Activated CD4-positive, alpha-beta T cell treated with anti-CD3 and anti-CD28 coated beads, Interleukin-2, amount 10 ng/mL, durations not matched to agents 24 days and 14 days (primary cell): ENCODE data around the gene EMILIN1. TPM values are rescaled to one million over a fixed set of nuclear protein-coding genes. Genes with fewer than 3 reads are reported as not detected.
"Not testable (repeated sequence)": the region's sequence is repeated elsewhere in the genome, so short reads cannot be mapped to it uniquely, and the experiment has no call there.

Experiments
- DNase-seq: peaks from one replicate; pipeline ENCODE4 v3.0.0; 2022
- H3K27ac Mint-ChIP-seq: one replicate; pipeline ENCODE4 v1.8.0; 2022; ENCODE audit warnings: mild to moderate bottlenecking, mixed read lengths
- H3K27me3 Mint-ChIP-seq: one replicate; pipeline ENCODE4 v1.8.0; 2022; ENCODE audit warnings: mixed read lengths
- H3K36me3 Mint-ChIP-seq: one replicate; pipeline ENCODE4 v1.8.0; 2022; ENCODE audit warnings: low read depth, mild to moderate bottlenecking, mixed read lengths
- H3K4me1 Mint-ChIP-seq: one replicate; pipeline ENCODE4 v1.8.0; 2021; ENCODE audit warnings: mixed read lengths
- H3K4me3 Mint-ChIP-seq: one replicate; pipeline ENCODE4 v1.8.0; 2022; ENCODE audit warnings: mild to moderate bottlenecking, moderate library complexity, mixed read lengths
- H3K9me3 Mint-ChIP-seq: one replicate; pipeline ENCODE4 v1.8.0; 2021; ENCODE audit warnings: mixed read lengths
- intact Hi-C: fragments of 100-400 bp; cut with micrococcal nuclease; formaldehyde crosslinking; loops from one replicate; pipeline ENCODE4 v1.15.1; 2023
- total RNA-seq: library from RNA; stranded (reverse); gene quantifications from 2 replicates; pipeline ENCODE4 v1.2.3, GENCODE V29; 2022

Gene EMILIN1
- total RNA-seq, 1 donor from 2014 or later = 1.4 TPM

DNA sequence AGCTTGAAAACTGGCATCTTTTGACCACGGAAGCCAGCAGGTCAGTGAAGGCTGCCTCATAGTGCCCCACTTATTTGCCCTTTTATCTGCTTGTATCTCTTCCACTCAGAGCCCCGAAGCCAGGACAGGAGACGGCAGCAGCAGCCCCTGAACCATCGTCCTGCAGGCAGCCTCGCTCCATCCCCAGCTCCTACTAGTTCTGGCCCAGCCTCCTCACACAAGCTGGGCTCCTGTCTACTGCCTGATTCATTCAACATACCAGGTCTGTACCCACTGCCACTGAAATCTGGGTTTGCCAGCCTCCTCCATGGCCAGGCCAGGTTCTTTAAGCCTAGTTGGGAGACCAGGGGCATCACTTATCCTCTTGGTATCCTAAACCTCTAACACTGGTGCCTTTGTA lies 11.0 kb upstream of the EMILIN1 start:
- no peaks in the 10 kb centered on the region for H3K27me3 Mint-ChIP-seq
- peaks cover 59% of the 10 kb centered on the region for H3K36me3 Mint-ChIP-seq
- no peak overlapping the region for H3K4me3 Mint-ChIP-seq
- intact Hi-C loops = no loop called here
- peaks cover 38% of the 10 kb centered on the region for H3K4me1 Mint-ChIP-seq
- no peak for DNase-seq
- H3K9me3 Mint-ChIP-seq = no peaks in the 10 kb centered on the region
- H3K27ac Mint-ChIP-seq = no peak overlapping the region

DNA sequence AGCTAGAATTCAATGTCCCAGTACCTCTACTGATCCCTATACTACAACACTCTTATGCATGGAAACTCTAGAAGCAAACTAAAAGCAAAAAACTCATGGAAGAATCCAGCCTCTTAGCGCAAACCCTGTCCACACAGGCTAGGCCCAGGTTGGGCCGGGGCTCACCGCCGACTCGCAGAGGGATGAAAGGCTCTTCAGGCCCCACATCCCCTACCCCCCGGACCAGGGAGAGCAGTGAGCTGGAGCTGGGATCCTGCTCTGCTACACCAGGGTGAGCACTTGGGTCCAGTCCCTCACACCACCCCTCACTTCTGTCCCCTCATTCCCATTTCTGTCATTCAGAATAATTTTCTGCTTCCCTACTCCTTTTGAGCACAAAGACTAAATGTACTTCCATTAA lies 9.0 kb upstream of the EMILIN1 start:
- no peaks in the 10 kb centered on the region for H3K27me3 Mint-ChIP-seq
- H3K4me1 Mint-ChIP-seq = peaks cover 46% of the 10 kb centered on the region
- peaks cover 46% of the 10 kb centered on the region for H3K36me3 Mint-ChIP-seq
- H3K4me3 Mint-ChIP-seq = peak overlapping the region; percentile 99
- DNase-seq = no peak
- no peaks in the 10 kb centered on the region for H3K9me3 Mint-ChIP-seq
- intact Hi-C loops = no loop called here
- H3K27ac Mint-ChIP-seq = peak overlapping the region; percentile 48

DNA sequence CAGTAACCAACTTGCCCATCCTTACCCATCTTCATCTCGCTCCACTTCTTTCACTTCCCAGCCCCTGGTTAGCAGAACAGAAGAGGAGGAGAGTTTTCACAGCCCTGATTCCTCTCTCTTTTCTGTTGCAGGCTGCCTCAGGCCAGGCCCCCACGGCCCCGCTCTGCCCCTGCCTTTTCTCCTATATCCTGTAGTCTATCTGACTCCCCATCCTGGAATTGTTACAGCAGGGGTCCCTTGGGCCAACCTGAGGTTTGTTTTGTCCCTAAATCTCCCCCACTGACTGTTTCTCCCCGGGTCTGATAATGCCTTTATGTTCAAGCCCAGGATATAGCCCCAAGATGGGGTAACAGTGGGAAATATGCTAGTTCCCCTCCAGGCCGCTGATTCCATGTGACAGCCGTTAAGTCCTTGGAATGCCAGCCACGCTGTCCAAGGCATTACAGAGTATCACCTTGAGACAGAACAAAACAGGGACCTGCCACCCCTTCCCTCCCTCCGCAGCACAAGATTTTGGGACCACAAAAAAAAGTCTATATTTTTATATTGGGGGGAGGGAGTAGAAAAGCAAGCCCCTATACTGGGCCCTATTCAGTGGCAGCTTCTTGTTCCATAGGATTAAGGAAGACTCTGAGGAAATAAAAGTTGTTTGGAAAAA lies 8.3 kb upstream of the EMILIN1 start:
- intact Hi-C loops = loop anchor here (5.0 kb wide), 1 partner anchor 287 kb away; the partner anchor contains the start of gene GTF3C2
- H3K36me3 Mint-ChIP-seq = peaks cover 44% of the 10 kb centered on the region
- H3K27ac Mint-ChIP-seq = peak overlapping the region; percentile 48
- peak overlapping the region; percentile 99 for H3K4me3 Mint-ChIP-seq
- no peaks in the 10 kb centered on the region for H3K9me3 Mint-ChIP-seq
- no peak for DNase-seq
- H3K27me3 Mint-ChIP-seq = no peaks in the 10 kb centered on the region
- peaks cover 53% of the 10 kb centered on the region for H3K4me1 Mint-ChIP-seq

DNA sequence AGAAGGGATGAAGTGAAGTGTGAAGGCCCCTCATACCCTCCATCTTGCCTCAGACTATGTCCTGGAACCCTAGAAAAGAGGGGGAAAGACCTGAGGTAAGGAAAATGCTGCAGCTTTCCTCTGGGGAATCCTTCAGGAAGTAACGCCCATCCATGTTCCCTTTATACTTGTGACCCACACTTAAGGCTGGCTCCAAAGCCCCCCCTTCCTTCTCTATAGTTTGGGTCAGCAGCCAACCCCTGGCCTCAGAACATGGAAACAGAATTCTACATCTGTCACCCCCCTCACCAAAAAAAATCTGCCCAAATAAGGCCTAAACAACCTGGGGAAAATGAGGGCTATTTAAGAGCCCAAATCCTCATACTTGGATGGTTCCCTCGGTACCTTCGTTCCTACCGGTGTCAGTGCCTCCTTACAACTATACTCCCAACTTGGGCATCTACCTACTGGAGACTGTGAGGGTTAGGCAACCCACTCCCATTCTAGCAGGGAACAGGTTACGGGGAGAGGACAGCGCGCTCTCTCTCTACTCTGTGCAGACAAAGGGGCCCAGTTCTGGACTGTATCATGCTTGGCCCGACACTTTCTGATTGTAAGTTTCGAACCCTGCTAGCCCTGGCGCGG lies 7.7 kb upstream of the EMILIN1 start:
- H3K4me1 Mint-ChIP-seq = peaks cover 58% of the 10 kb centered on the region
- no peaks in the 10 kb centered on the region for H3K27me3 Mint-ChIP-seq
- H3K27ac Mint-ChIP-seq = peak overlapping the region; percentile 93
- H3K9me3 Mint-ChIP-seq = no peaks in the 10 kb centered on the region
- intact Hi-C loops = loop anchor here (1.0 to 5.0 kb wide), 6 partner anchors 11 to 287 kb away; partner anchors contain the start of genes GTF3C2, KHK and TMEM214
- no peak for DNase-seq
- H3K36me3 Mint-ChIP-seq = peaks cover 39% of the 10 kb centered on the region
- H3K4me3 Mint-ChIP-seq = peak overlapping the region; percentile 99

DNA sequence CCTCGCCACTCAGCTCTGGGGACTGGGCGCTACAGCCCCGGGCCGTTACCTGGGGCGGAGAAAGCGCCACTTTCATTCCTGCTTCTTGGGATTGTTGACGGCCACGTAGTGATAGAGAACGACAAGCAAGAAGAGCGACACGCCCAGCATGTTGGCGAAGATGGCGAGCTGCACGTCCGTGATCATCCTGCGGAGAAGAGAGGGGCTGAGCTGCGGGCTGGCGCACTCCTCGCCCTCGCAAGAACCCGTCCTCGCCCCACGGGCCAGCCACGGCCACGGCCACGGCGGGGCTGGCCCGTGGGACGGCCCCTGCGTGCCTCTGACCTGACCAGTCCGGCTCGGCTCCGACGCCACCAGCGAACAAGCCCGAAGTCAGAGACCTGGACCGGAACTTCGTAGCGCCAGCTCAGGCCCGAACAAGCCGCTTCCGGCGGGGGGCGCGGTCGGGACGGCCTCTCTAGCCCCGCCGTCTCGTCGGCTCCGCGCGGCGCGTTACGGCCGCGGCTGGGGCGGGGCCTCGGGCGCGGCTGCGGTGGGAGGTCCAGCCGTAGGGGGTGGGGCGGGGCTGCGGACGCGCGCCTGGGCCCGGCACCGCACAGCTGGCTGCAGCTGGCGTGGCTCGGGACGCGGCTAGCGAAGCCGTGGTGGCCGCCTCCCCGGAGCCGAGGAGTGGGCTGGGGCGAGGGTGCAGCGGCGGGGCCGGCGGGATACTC lies 7.0 kb upstream of the EMILIN1 start, which contains the start of gene OST4:
Gene OST4, minus strand, starts transcription at position 378 of the 713 bp plus-strand sequence.
- Mint-ChIP-seq H3K9me3 (no peaks in the 10 kb centered on the region), H3K4me3 (peak within 1 kb of the TSS; percentile 99), H3K27ac (peak within 1 kb of the TSS; percentile 93), H3K27me3 (no peaks in the 10 kb centered on the region), H3K36me3 (peaks cover 34% of the 10 kb centered on the region), H3K4me1 (peaks cover 58% of the 10 kb centered on the region)
- intact Hi-C loops = loop anchor here (1.0 to 5.0 kb wide), 6 partner anchors 10 to 286 kb away; partner anchors contain the start of genes GTF3C2, KHK and TMEM214
- DNase-seq = peak; percentile 98

DNA sequence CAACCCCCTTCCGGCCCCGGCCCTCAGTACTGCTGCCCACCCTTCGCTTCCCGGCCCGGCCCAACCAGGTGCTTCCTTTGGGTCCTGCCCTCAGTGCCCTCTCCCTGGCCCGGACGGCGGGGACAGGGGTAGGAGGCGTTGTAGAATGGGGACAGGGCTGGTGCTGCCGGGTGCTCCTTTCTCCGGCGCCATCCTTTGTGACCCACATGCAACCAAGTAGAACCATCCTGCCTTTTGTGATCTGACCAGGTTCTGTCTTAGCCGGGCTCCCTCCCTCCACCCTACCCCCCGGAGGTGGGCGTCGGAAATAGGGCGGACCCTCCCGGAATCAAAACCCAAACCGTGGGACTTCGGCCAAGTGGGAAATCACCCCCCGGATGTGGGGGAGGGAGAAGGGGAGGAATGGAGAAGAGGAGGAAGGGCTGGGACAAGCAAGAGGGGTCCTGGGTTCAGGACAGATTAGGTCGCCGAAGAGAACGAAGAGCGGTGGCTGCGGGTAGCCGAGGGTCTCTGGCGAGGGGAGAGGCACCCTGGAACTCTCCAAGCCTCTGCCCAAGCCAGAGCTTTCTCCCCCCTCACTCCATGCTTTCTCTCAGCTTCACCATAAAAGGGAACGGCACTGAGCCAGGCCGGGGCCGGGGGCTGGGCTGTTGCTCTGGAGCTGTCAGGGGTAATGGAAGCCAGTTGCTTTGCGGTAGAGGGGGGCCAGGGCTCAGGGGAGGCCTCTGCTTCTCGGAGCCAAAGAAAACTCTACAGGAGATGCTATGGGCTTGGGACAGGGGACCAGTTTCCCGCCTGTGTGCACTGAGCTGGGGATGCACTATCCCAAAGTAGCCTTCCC lies 6.2 kb upstream of the EMILIN1 start:
- intact Hi-C loops = loop anchor here (1.0 to 5.0 kb wide), 6 partner anchors 9 to 285 kb away; partner anchors contain the start of genes GTF3C2, KHK and TMEM214
- no peaks in the 10 kb centered on the region for H3K9me3 Mint-ChIP-seq
- DNase-seq = peak; percentile 80
- no peaks in the 10 kb centered on the region for H3K27me3 Mint-ChIP-seq
- H3K36me3 Mint-ChIP-seq = peaks cover 31% of the 10 kb centered on the region
- peaks cover 62% of the 10 kb centered on the region for H3K4me1 Mint-ChIP-seq
- peak overlapping the region; percentile 92 for H3K27ac Mint-ChIP-seq
- peak overlapping the region; percentile 85 for H3K4me3 Mint-ChIP-seq

DNA sequence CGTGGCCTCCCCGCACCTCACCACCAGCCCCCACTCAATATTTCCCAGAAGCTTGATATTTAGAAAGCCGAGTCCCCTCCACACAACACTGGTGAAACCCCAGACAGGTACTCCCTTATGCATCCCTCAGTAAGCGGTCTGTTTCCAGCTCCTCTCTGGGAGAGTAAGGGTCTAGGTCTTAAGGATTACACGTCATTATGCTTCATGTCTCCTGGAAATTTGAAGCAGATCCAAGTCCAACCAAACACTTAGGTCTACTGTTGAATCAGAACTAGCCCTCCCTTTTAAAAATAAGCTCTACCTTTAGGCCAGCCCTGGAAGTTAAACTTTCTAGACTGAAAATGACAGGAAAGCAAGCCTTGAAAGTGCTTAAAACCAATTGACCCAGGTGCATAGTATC lies 5.5 kb upstream of the EMILIN1 start:
- H3K4me3 Mint-ChIP-seq = peak overlapping the region; percentile 85
- no peaks in the 10 kb centered on the region for H3K9me3 Mint-ChIP-seq
- H3K36me3 Mint-ChIP-seq = peaks cover 26% of the 10 kb centered on the region
- H3K27ac Mint-ChIP-seq = peak overlapping the region; percentile 92
- H3K4me1 Mint-ChIP-seq = peaks cover 63% of the 10 kb centered on the region
- intact Hi-C loops = loop anchor here (5.0 kb wide), 1 partner anchor 284 kb away; the partner anchor contains the start of gene GTF3C2
- no peak for DNase-seq
- no peaks in the 10 kb centered on the region for H3K27me3 Mint-ChIP-seq

DNA sequence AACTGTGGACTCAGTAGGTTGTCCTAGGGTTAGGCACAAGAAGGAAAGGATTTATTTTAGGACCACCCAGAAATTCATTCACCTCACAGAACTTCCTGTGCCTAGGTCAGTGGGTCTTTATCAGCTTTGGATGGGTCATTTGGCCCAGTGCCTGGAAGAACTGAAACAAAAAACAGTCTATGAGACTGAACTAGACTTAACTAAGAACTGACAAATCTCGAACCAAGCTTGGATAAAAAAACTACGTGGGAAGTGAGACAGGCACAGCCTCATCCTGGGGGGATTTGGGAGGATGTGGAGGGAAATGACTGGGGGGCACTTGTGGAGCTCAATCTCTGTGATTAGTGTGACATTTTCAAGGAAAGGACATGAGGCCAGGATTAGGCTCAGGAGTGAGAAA lies 4.6 kb upstream of the EMILIN1 start:
- Mint-ChIP-seq H3K4me1 (peaks cover 58% of the 10 kb centered on the region), H3K27me3 (no peaks in the 10 kb centered on the region), H3K4me3 (no peak overlapping the region), H3K36me3 (peaks cover 21% of the 10 kb centered on the region), H3K27ac (peak overlapping the region; percentile 59), H3K9me3 (no peaks in the 10 kb centered on the region)
- intact Hi-C loops = loop anchor here (5.0 kb wide), 1 partner anchor 284 kb away; the partner anchor contains the start of gene GTF3C2
- DNase-seq = no peak

- H3K4me3 Mint-ChIP-seq = peak overlapping the region; percentile 58
- intact Hi-C loops = loop anchor here (5.0 kb wide), 1 partner anchor 282 kb away; the partner anchor contains the start of gene GTF3C2
Observed at GRCh38 chr2:27074738-27075565, 3.5 kb upstream of the EMILIN1 start.

GRCh38 chr2:27075566-27075871 lies 2.9 kb upstream of the EMILIN1 start:
- peak overlapping the region; percentile 84 for H3K27ac Mint-ChIP-seq
- H3K27me3 Mint-ChIP-seq, intact Hi-C loops, H3K9me3 Mint-ChIP-seq, DNase-seq, H3K36me3 Mint-ChIP-seq: not testable (repeated sequence)
- peaks cover 49% of the 10 kb centered on the region for H3K4me1 Mint-ChIP-seq
- H3K4me3 Mint-ChIP-seq = peak overlapping the region; percentile 58

More at GRCh38 chr2:27074738-27075565, 3.5 kb upstream of the EMILIN1 start:
- H3K27ac Mint-ChIP-seq = peak overlapping the region; percentile 84
- H3K4me1 Mint-ChIP-seq = peaks cover 49% of the 10 kb centered on the region
- H3K9me3 Mint-ChIP-seq = no peaks in the 10 kb centered on the region
- H3K36me3 Mint-ChIP-seq = peaks cover 10% of the 10 kb centered on the region
- H3K27me3 Mint-ChIP-seq = no peaks in the 10 kb centered on the region
- peak; percentile 82 for DNase-seq

DNA sequence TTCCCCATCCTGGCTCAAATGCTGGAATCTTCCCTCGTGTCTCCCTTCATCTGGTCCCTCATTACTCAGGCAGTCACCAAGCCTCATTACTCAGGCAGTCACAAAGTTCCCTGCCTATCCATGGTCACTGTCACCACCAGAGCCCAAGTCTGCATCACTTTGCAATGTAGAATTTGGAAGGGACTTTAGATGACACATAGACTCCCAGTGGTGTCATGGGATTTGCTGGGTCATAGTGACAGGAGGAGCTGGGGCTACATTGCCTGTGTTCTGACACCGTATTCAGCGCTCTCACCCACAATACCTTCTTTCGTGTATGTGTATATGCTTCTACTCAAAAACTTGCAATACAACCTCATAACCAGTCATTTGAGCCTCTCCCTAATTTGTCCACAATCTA lies 2.1 kb upstream of the EMILIN1 start:
- peak overlapping the region; percentile 13 for H3K4me3 Mint-ChIP-seq
- H3K9me3 Mint-ChIP-seq = no peaks in the 10 kb centered on the region
- no peak for DNase-seq
- H3K36me3 Mint-ChIP-seq = no peaks in the 10 kb centered on the region
- intact Hi-C loops = no loop called here
- no peaks in the 10 kb centered on the region for H3K27me3 Mint-ChIP-seq
- peak overlapping the region; percentile 64 for H3K27ac Mint-ChIP-seq
- peaks cover 52% of the 10 kb centered on the region for H3K4me1 Mint-ChIP-seq

DNA sequence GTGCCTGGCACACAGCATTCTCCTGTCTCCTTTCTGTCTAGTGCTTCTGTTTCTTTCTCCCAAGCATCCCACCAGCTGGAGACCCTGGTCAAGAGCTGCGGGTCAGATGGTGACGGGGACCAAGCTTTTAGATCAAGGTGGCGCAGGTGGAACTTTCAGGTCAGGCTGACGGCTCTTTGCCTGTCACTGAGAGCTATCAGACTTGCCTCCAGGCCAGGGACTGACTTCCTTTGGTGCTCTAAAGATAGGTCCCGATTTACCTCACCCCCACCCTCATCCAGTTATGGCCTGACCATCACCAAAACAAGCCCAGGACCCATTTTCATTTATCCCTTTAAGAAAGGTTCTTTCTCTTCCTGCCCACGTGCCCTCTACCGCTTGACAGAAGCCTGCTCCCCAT lies 1.2 kb upstream of the EMILIN1 start:
- Mint-ChIP-seq H3K9me3 (no peaks in the 10 kb centered on the region), H3K4me3 (no peak overlapping the region), H3K4me1 (peaks cover 54% of the 10 kb centered on the region), H3K36me3 (no peaks in the 10 kb centered on the region), H3K27me3 (no peaks in the 10 kb centered on the region), H3K27ac (peak overlapping the region; percentile 21)
- intact Hi-C loops = no loop called here
- no peak for DNase-seq
